Retinal pigment epithelial cell (primary cell): ENCODE measurements around the gene SLC43A3.

Experiments
- DNase-seq: peaks from one replicate; pipeline ENCODE4 v3.0.0-alpha.2; 2010; ENCODE audit warnings: low read depth
- H3K4me3 ChIP-seq: 2 replicates; pipeline ENCODE4 v1.5.1; 2011; ENCODE audit warnings: mild to moderate bottlenecking, low read length, control low read depth, moderate library complexity
- TF ChIP-seq, protein P1 (sequence below): conservative IDR thresholded peaks from 2 replicates; pipeline ENCODE4 v1.5.1; 2011; ENCODE audit warnings: low read depth, low read length, control low read depth, inconsistent platforms

Gene SLC43A3

GRCh38 chr11:57426439-57426928 lies 437 bp downstream of the SLC43A3 start:
- TF ChIP-seq, protein P1, sequence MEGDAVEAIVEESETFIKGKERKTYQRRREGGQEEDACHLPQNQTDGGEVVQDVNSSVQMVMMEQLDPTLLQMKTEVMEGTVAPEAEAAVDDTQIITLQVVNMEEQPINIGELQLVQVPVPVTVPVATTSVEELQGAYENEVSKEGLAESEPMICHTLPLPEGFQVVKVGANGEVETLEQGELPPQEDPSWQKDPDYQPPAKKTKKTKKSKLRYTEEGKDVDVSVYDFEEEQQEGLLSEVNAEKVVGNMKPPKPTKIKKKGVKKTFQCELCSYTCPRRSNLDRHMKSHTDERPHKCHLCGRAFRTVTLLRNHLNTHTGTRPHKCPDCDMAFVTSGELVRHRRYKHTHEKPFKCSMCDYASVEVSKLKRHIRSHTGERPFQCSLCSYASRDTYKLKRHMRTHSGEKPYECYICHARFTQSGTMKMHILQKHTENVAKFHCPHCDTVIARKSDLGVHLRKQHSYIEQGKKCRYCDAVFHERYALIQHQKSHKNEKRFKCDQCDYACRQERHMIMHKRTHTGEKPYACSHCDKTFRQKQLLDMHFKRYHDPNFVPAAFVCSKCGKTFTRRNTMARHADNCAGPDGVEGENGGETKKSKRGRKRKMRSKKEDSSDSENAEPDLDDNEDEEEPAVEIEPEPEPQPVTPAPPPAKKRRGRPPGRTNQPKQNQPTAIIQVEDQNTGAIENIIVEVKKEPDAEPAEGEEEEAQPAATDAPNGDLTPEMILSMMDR: no peak
- H3K4me3 ChIP-seq: peak overlapping the region; percentile 44
- no peak for DNase-seq

DNA sequence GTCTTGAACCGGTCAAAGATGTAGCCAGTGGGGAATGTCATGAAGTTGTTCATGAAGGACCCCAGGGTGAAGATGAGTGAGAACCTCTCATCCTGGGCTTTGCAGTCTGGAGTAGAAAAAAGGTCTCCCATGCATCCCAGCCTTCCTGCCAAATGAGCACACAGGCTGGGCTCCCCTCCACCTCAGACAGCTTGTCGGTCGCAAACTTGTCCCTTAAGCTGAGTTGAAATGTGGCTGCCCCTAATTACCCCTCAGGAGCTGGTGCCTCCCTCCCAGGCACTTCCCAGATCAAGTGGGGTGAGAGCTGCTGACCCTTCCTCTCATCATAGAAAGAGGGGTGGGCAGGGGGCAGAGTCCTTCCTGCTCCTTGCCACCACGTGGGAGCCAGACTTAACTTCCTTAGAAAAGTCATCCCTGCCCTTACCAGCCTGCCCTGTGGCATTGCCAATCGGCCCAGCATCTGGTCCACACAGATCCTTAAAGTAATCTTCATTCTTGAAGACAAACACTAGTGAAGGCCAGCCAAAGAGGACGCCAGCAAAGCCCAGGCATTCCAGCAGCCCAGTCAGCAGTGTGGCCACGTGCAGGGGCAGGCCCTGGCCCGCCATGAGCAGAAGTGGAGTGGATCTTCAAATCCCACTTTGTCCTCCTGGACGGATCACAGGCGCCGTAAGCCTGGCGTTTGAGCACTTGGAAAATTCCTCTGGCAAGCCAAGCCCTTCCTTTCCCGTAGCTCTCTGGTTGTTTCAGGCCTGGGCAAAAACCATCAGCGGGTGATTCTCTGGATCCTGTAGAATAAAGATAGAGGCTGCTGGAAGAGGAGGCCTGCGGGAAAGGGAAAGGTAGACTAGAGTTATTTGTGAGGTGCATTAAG lies 1.1 kb downstream of the SLC43A3 start:
- TF ChIP-seq, protein P1: no peak
- no peak for DNase-seq
- H3K4me3 ChIP-seq: no peak overlapping the region

GRCh38 chr11:57424792-57425564 lies 1.9 kb downstream of the SLC43A3 start:
- peak; percentile 94 for DNase-seq
- TF ChIP-seq, protein P1: no peak
- H3K4me3 ChIP-seq: no peak overlapping the region

DNA sequence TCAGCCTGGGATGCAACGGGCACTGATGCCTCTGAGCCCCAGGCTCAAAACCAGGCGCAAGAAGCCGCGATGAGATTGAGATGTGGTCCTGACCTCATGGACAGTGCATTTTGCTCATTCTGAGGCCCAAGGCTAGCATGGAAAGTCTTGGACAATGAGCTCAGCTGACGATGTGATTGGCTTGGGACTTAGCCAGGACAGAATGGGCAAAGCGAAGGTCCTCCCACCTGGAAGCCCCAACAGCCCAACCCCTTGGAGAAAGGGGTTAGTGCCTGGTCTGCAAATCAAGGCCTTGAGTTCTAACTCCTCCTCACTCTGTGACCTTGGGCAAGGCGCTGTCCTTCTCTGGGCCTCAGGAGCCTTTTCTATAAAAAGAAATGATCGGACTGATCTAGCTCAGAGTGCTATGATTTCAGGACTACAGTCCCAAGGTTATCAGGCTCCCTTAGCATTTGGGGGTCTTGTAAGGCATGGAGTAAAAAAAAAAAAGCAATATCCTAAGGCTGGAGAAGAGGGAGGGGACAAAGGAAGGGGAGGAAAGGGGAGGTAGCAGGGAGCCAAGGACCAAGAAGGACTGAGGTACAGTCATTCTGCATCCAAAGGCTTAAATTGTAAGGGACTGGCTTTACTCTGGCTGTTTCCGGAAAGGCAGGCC lies 2.7 kb downstream of the SLC43A3 start:
- H3K4me3 ChIP-seq: no peak overlapping the region
- TF ChIP-seq, protein P1: no peak
- no peak for DNase-seq

- TF ChIP-seq, protein P1: no peak
- H3K4me3 ChIP-seq: no peak overlapping the region
- no peak for DNase-seq
These were observed 4.3 kb downstream of the SLC43A3 start for GRCh38 chr11:57422669-57423068.

- no peak for DNase-seq
- no peak overlapping the region for H3K4me3 ChIP-seq
- TF ChIP-seq, protein P1: no peak
These were observed 5.1 kb downstream of the SLC43A3 start for GRCh38 chr11:57421805-57422204.
